Measurements from ENCODE around the gene CCDC178. TPM values are rescaled to one million over a fixed set of nuclear protein-coding genes. Genes with fewer than 3 reads are reported as not detected.

The CCDC178 gene
- total and polyA plus RNA-seq, 2 donors (not counting 3 experiments of a cell fraction or from before 2014, with no cell fraction given): 0.80 to 1.6 TPM

DNA sequence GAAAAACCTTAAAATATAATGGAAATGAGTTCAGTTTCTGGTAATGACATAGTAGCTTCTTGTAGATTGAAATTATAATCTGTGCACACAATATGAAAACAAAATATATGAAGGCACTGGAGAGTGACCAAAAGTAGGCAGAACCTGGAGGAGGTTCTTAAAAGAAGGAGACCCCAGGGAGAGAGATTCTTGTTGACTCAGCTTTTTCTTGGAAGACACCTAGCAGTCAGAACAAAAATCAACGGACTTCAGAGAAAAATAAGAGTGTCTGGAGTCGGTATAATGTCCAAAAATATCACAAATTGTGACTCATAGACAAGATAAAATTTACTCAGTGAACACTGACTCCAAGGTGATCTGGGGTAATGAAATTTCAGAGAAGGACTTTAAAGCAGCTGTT lies 286.5 kb downstream of the CCDC178 start:
- no peak overlapping the region for H3K27ac ChIP-seq (ENCODE audit: insufficient read depth, low read depth, low read length)
- H3K9me1 ChIP-seq (replicated peaks; ENCODE audit: control insufficient read depth, extremely low read depth, insufficient read depth, low read length): no peaks in the 10 kb centered on the region
- POLR2A ChIA-PET: no interaction called here
- CTCF ChIA-PET: no interaction called here
- H3K4me1 ChIP-seq (ENCODE audit: control insufficient read depth, extremely low read depth, insufficient read depth, low read length): no peaks in the 10 kb centered on the region
- no peak overlapping the region for H3K4me2 ChIP-seq (ENCODE audit: insufficient read depth, low read length)
- H4K20me1 ChIP-seq (replicated peaks; ENCODE audit: control insufficient read depth, extremely low read depth, insufficient read depth, low read length): no peaks in the 10 kb centered on the region
- no peaks in the 10 kb centered on the region for H3K27me3 ChIP-seq (ENCODE audit: control insufficient read depth in 2 of 2, insufficient read depth in 2 of 2, low read length in 2 of 2)
- H3K36me3 ChIP-seq (ENCODE audit: control insufficient read depth in 2 of 2, extremely low read depth in 1 of 2, insufficient read depth in 2 of 2, low read length in 2 of 2): no peaks in the 10 kb centered on the region
- H2AFZ ChIP-seq (ENCODE audit: low read depth, low read length): no peak overlapping the region
- no TSS peak for BruUV-seq (replicated peaks)
- dilution Hi-C loops (cut with MboI; ENCODE audit: extremely low pct_ligation_motif_present, low sequenced_read_pairs) (no loop called here), intact Hi-C loops (cut with micrococcal nuclease) (no loop called here)
- no peak overlapping the region for H3K9ac ChIP-seq (replicated peaks; ENCODE audit: extremely low read depth, insufficient read depth, low read length)
- no peak for FAIRE-seq
- no peaks in the 10 kb centered on the region for H3K9me3 ChIP-seq (replicated peaks; ENCODE audit: control insufficient read depth, insufficient read depth, low read length)
- no peak for DNase-seq (ENCODE audit: low read depth, low spot score)
- H3K79me2 ChIP-seq (ENCODE audit: control insufficient read depth, insufficient read depth, low read length): no peaks in the 10 kb centered on the region
- no peak overlapping the region for H3K4me3 ChIP-seq (replicated peaks in 1 of 3; ENCODE audit: insufficient read depth in 1 of 3, low read depth in 1 of 3, low read length in 3 of 3)
- TF ChIP-seq GATA2 (IDR thresholded peaks at IDR 0.05; ENCODE audit: insufficient read depth, insufficient read length, low read depth, low read length): no peak
- no peak for TF ChIP-seq FOS (IDR thresholded peaks at IDR 0.05; ENCODE audit: borderline replicate concordance, insufficient read depth, low read length)
- TF ChIP-seq, protein P1, sequence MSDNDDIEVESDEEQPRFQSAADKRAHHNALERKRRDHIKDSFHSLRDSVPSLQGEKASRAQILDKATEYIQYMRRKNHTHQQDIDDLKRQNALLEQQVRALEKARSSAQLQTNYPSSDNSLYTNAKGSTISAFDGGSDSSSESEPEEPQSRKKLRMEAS (IDR thresholded peaks at IDR 0.05; ENCODE audit: insufficient read depth, insufficient read length): no peak
- no peak for TF ChIP-seq JUN (IDR thresholded peaks at IDR 0.05; ENCODE audit: borderline replicate concordance, insufficient read depth, insufficient read length, low read depth)
- no peak for TF ChIP-seq POLR2AphosphoS5 (IDR thresholded peaks at IDR 0.05; ENCODE audit: insufficient read depth, low read depth, low read length)
- TF ChIP-seq POLR2A (IDR thresholded peaks at IDR 0.05; ENCODE audit: low read depth, low read length): no peak
- no peak for TF ChIP-seq MYC (IDR thresholded peaks at IDR 0.05; ENCODE audit: low read depth, low read length)
- TF ChIP-seq, protein P2, sequence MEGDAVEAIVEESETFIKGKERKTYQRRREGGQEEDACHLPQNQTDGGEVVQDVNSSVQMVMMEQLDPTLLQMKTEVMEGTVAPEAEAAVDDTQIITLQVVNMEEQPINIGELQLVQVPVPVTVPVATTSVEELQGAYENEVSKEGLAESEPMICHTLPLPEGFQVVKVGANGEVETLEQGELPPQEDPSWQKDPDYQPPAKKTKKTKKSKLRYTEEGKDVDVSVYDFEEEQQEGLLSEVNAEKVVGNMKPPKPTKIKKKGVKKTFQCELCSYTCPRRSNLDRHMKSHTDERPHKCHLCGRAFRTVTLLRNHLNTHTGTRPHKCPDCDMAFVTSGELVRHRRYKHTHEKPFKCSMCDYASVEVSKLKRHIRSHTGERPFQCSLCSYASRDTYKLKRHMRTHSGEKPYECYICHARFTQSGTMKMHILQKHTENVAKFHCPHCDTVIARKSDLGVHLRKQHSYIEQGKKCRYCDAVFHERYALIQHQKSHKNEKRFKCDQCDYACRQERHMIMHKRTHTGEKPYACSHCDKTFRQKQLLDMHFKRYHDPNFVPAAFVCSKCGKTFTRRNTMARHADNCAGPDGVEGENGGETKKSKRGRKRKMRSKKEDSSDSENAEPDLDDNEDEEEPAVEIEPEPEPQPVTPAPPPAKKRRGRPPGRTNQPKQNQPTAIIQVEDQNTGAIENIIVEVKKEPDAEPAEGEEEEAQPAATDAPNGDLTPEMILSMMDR (IDR thresholded peaks at IDR 0.05; ENCODE audit: extremely low read depth in 1 of 2, insufficient read depth in 1 of 2, low read depth in 1 of 2, low read length in 2 of 2): no peak
- TF ChIP-seq EZH2 (IDR thresholded peaks at IDR 0.05; ENCODE audit: borderline replicate concordance, low read depth, low read length, severe bottlenecking): no peak
